Measurements from ENCODE around the gene EEF1A1.
"Not testable (repeated sequence)": the region's sequence is repeated elsewhere in the genome, so short reads cannot be mapped to it uniquely, and the experiment has no call there.

The EEF1A1 gene

GRCh38 chr6:73556836-73557235 is 36.0 kb upstream of the EEF1A1 start (continued):
- TF ChIP-seq TOX (CRISPR knock-in tag; IDR thresholded peaks at IDR 0.05; ENCODE audit: borderline replicate concordance) = no peak

GRCh38 chr6:73555380-73555949 is 34.6 kb upstream of the EEF1A1 start:
- not testable (repeated sequence) for ATAC-seq

GRCh38 chr6:73551115-73551514 is 30.3 kb upstream of the EEF1A1 start:
- ATAC-seq = not testable (repeated sequence)

GRCh38 chr6:73548458-73549446 is 27.9 kb upstream of the EEF1A1 start:
- no peak for ATAC-seq
- no peak for TF ChIP-seq ZNF565 (CRISPR knock-in tag; conservative IDR thresholded peaks at IDR 0.05; ENCODE audit: low read depth)
- TF ChIP-seq ZC3H10 (CRISPR knock-in tag; IDR thresholded peaks at IDR 0.05) = no peak
- no peak for TF ChIP-seq CREB5 (CRISPR knock-in tag; IDR thresholded peaks at IDR 0.05; ENCODE audit: low read depth)

GRCh38 chr6:73547036-73547435 is 26.2 kb upstream of the EEF1A1 start:
- TF ChIP-seq OSR1 (CRISPR knock-in tag; IDR thresholded peaks at IDR 0.05) = no peak
- TF ChIP-seq CREB5 (CRISPR knock-in tag; IDR thresholded peaks at IDR 0.05; ENCODE audit: low read depth) = no peak
- TF ChIP-seq GLIS3 (CRISPR knock-in tag; IDR thresholded peaks at IDR 0.05) = no peak
- TF ChIP-seq ZNF70 (CRISPR knock-in tag; IDR thresholded peaks at IDR 0.05) = no peak
- TF ChIP-seq ARNTL (CRISPR knock-in tag; IDR thresholded peaks at IDR 0.05; ENCODE audit: borderline replicate concordance, low read depth) = no peak
- TF ChIP-seq POU6F1 (CRISPR knock-in tag; IDR thresholded peaks at IDR 0.05; ENCODE audit: borderline replicate concordance, low read depth) = no peak
- TF ChIP-seq ZNF8 (CRISPR knock-in tag; IDR thresholded peaks at IDR 0.05) = no peak
- TF ChIP-seq PPARA (CRISPR knock-in tag; IDR thresholded peaks at IDR 0.05; ENCODE audit: borderline replicate concordance) = no peak
- TF ChIP-seq SNAI2 (CRISPR knock-in tag; IDR thresholded peaks at IDR 0.05) = no peak
- no peak for TF ChIP-seq BACH2 (CRISPR knock-in tag; IDR thresholded peaks at IDR 0.05; ENCODE audit: borderline replicate concordance)
- no peak for TF ChIP-seq ESRRG (CRISPR knock-in tag; IDR thresholded peaks at IDR 0.05)
- TF ChIP-seq PATZ1 (CRISPR knock-in tag; IDR thresholded peaks at IDR 0.05; ENCODE audit: borderline replicate concordance) = no peak
- TF ChIP-seq TSHZ2 (CRISPR knock-in tag; IDR thresholded peaks at IDR 0.05) = no peak
- no peak for TF ChIP-seq ZFP3 (CRISPR knock-in tag; IDR thresholded peaks at IDR 0.05)
- no peak for ATAC-seq
